ENCODE measurements around the gene TSPAN18.

DNA sequence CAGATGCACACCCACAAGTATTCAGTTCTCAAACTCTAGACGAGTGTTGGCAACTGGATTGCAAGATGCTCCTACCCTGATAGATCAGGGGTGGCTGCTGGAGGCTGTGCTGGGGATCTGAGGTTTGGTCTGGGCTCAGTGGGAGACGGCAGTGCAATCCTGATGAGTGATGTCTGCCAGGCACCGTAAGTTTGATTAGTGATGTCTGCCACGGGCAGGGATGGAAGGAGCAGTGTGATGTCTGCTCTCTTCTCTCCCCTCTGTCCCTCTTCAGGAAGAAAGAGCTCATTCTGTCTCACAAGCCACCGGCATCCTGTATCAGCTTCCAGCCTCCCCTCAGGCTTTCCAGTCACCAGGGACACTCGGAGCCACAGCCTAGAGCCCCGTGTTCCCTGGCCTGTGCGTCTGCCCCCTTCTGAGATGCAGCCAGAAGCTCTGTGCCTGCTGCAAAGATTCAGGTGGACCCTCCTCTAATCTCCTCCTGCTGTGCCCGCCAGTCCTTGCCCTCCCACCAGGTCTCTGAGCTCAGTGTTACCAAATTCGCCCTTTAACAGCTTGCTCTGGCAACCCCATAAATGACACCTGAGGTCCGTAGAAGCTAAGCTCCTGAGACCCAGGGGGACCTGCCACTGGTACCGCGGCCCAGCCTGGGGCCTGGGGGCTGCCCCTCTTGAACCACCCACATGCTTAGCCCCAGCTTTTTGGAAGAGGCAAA, 204.0 kb downstream of the TSPAN18 start:
- TF ChIP-seq EZH2 (IDR thresholded peaks at IDR 0.05) (no peak), POLR2AphosphoS5 (IDR thresholded peaks at IDR 0.05; ENCODE audit: borderline replicate concordance, low read depth, low read length) (no peak), FOXP2 (optimal IDR thresholded peaks at IDR 0.05; ENCODE audit: control extremely low read depth, extremely low read length, insufficient read depth) (no peak)

Measured in SK-N-MC (cell line).